Subcutaneous adipose tissue (tissue), 4 donors: Measurements from ENCODE around the gene ATP5PO. TPM values are rescaled to one million over a fixed set of nuclear protein-coding genes. Genes with fewer than 3 reads are reported as not detected.

Experiments
- CTCF ChIP-seq: fragments of 450-650 bp; IDR thresholded peaks from one replicate; pipeline ENCODE4 v1.5.1; 2016; ENCODE audit warnings: low read depth, mild to moderate bottlenecking, control low read depth, antibody characterized with exemption, moderate library complexity
- total RNA-seq, 4 donors: library from RNA; depleted of rRNA; stranded (reverse); fragments of >200 nt; gene quantifications; one replicate each; pipeline ENCODE4 v1.1.0, GENCODE V29; 2016

The ATP5PO gene
- total RNA-seq, 4 donors from 2014 or later: 166 to 271 (median 236) TPM

- no peak for TF ChIP-seq CTCF
These were observed 11.6 kb downstream of the ATP5PO start for GRCh38 chr21:33904041-33904440.

- TF ChIP-seq CTCF: no peak
These were observed 13.3 kb downstream of the ATP5PO start for GRCh38 chr21:33902349-33902748.

DNA sequence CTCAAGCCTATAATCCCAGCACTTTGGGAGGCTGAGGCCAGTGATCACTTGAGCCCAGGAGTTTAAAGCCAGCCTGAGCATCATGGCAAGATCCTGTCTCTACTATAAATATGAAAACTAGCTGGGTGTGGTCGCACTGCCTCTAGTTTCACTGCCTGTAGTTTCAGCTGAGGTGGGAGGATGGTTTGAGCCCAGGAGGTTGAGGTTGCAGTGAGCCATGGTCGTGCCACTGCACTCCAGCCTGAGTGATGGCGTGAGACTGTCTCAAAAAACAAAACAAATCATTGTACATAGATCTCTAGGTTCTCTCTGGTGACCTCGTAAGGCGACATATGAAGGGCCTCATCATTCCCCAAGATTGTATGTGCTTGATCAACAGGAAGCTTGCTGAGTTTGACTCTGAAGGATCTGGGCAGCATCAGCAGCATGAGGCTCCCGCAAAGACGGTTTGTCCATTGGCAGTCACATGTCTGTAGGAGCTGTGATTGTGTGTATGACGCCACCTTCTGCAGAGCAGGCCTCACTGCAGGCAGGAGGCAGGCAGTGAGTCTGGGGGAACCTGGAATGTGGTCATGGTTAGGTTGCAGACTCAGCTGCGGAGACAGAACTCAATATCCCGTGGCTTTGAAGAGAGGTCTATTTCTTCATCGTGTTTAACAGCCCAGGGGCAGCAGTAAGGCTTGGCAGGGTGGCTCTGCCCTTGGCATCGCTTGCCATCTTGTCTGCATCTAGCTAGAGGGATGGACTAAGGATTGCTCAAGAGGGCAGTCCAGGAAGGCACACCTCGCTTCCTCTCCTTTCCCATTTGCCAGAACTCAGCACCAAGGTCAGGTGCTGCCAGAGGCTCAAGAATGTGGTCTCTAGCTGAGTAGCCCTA lies 14.0 kb downstream of the ATP5PO start:
- no peak for TF ChIP-seq CTCF

GRCh38 chr21:33899199-33899598 lies 16.4 kb downstream of the ATP5PO start:
- TF ChIP-seq CTCF: no peak

DNA sequence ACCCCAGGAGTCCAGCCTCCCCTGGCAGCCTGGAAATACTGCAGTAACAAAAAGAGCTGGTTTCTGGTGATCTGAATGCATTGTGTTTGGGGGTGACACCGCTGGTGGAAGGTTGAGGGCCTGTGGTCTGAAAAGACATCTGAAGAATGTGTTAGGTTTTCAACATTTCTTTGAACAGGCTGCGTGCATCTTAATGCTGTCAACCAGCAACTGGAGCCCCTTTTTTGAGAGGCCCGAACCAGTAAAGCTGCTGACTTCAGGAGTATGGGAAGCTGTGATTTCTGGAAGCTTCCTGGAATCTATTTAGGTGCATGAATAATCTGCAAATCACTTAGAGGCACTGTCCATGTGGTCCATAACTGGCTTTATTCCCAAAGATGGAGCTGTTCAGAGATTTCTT lies 17.0 kb downstream of the ATP5PO start:
- TF ChIP-seq CTCF: no peak

DNA sequence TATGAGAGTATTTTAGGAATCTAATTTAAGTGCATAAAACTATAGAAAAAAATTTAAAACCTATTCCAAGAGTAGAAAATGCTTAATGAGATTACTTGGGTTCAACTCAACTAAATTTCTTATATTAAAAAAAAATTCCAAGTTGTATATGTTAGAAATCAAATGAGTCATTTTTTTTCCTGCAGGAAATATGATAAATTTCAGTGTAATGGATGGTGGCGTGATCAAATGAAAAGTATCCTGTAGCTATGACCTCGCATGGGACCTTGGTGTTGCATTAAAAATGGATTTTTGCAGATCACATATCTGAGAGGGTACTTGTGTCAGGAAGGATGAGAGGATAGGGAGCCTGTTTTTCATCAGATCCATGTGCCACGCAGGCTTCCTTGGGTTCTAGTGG lies 17.9 kb downstream of the ATP5PO start:
- no peak for TF ChIP-seq CTCF

DNA sequence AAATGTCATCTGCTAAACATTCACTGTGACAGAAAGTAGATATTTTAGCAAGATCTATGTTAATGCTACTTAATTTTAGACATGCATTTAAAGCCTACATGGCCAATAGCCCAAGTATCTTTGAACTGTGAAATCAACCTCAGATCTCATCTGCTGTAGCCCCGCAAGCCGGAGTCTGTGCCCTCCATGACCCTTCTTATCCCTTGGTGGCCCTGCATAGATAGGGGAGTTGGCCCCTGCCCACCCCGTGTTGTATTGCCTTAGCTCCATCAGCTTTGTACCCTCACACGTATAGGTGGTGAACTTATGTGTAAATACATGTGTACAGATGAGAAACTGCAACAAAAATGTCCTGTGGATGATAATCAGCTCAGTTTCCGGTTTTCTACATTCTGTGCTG lies 18.5 kb downstream of the ATP5PO start:
- no peak for TF ChIP-seq CTCF
